Suprapubic skin (tissue), 4 donors: ENCODE measurements around the gene GNAO1. TPM values are rescaled to one million over a fixed set of nuclear protein-coding genes. Genes with fewer than 3 reads are reported as not detected.
"Not testable (repeated sequence)": the region's sequence is repeated elsewhere in the genome, so short reads cannot be mapped to it uniquely, and the experiment has no call there.

ENCODE experiments used
- DNase-seq, 2 donors: peaks; one replicate each; pipeline ENCODE4 v3.0.0-alpha.2; 2019; ENCODE audit warnings: low spot score in 2 of 2
- H3K27ac ChIP-seq: fragments of 200-600 bp; sonication (generic); one replicate; pipeline ENCODE4 v1.5.1; 2019
- H3K27me3 ChIP-seq: fragments of 200-600 bp; sonication (generic); one replicate; pipeline ENCODE4 v1.5.1; 2019
- H3K36me3 ChIP-seq: fragments of 200-600 bp; sonication (generic); one replicate; pipeline ENCODE4 v1.5.1; 2019
- H3K4me1 ChIP-seq: fragments of 200-600 bp; sonication (generic); one replicate; pipeline ENCODE4 v1.5.1; 2019
- H3K4me3 ChIP-seq: fragments of 200-600 bp; sonication (generic); one replicate; pipeline ENCODE4 v1.5.1; 2019; ENCODE audit warnings: mild to moderate bottlenecking
- H3K9me3 ChIP-seq: fragments of 200-600 bp; sonication (generic); one replicate; pipeline ENCODE4 v1.5.1; 2019
- EP300 ChIP-seq: sonication (generic); formaldehyde crosslinking; IDR thresholded peaks from one replicate; pipeline ENCODE4 v1.6.1; 2017; ENCODE audit warnings: antibody characterized with exemption
- POLR2A ChIP-seq, 2 donors: fragments of 450-650 bp; IDR thresholded peaks; one replicate each; pipeline ENCODE4 v1.6.1; 2017; ENCODE audit warnings: antibody characterized with exemption in 2 of 2, mild to moderate bottlenecking in 2 of 2, moderate library complexity in 2 of 2
- POLR2AphosphoS5 ChIP-seq, 3 donors: sonication (generic); formaldehyde crosslinking; IDR thresholded peaks; one replicate each; pipeline ENCODE4 v1.6.1; 2017; ENCODE audit warnings: antibody characterized with exemption in 3 of 3
- WGBS: methylation state at CpG from one replicate; pipeline ENCODE4 v1.1.5; 2018; 5-methylcytosine and 5-hydroxymethylcytosine counted together
- total RNA-seq, 4 donors: library from RNA; depleted of rRNA; stranded (reverse); fragments of >200 nt; gene quantifications; one replicate each; pipeline ENCODE4 v1.1.0, GENCODE V29; 2016
- TF ChIP-seq, protein P1 (sequence below), 2 donors: fragments of 200-600 bp in 1 of 2; fragments of 450-650 bp in 1 of 2; sonication (generic) in 1 of 2; IDR thresholded peaks; one replicate each; pipeline ENCODE4 v1.5.1; 2016 to 2019; ENCODE audit warnings: antibody characterized with exemption in 2 of 2, mild to moderate bottlenecking in 1 of 2, moderate library complexity in 1 of 2

The GNAO1 gene
- total RNA-seq, 4 donors from 2014 or later = 2.4 to 7.6 (median 5.8) TPM

- DNase-seq = no peak
- Histone ChIP-seq H3K27me3 (no peaks in the 10 kb centered on the region), H3K27ac (no peak overlapping the region), H3K4me3 (no peak overlapping the region), H3K9me3 (no peaks in the 10 kb centered on the region), H3K4me1 (peaks cover 28% of the 10 kb centered on the region), H3K36me3 (peaks cover 37% of the 10 kb centered on the region)
- TF ChIP-seq, protein P1, sequence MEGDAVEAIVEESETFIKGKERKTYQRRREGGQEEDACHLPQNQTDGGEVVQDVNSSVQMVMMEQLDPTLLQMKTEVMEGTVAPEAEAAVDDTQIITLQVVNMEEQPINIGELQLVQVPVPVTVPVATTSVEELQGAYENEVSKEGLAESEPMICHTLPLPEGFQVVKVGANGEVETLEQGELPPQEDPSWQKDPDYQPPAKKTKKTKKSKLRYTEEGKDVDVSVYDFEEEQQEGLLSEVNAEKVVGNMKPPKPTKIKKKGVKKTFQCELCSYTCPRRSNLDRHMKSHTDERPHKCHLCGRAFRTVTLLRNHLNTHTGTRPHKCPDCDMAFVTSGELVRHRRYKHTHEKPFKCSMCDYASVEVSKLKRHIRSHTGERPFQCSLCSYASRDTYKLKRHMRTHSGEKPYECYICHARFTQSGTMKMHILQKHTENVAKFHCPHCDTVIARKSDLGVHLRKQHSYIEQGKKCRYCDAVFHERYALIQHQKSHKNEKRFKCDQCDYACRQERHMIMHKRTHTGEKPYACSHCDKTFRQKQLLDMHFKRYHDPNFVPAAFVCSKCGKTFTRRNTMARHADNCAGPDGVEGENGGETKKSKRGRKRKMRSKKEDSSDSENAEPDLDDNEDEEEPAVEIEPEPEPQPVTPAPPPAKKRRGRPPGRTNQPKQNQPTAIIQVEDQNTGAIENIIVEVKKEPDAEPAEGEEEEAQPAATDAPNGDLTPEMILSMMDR (IDR thresholded peaks at IDR 0.05) = no peak
- TF ChIP-seq POLR2A (IDR thresholded peaks at IDR 0.05) (no peak), POLR2AphosphoS5 (IDR thresholded peaks at IDR 0.05) (no peak), EP300 (no peak)
- WGBS = 64% methylated on average over 1 of the region's 1 CpG
These were observed 180.3 kb downstream of the GNAO1 start for GRCh38 chr16:56371660-56371937.

GRCh38 chr16:56372013-56372634 lies 180.8 kb downstream of the GNAO1 start:
- Histone ChIP-seq H3K27ac (no peak overlapping the region), H3K9me3 (no peaks in the 10 kb centered on the region), H3K27me3 (no peaks in the 10 kb centered on the region), H3K36me3 (peaks cover 32% of the 10 kb centered on the region), H3K4me1 (peaks cover 28% of the 10 kb centered on the region), H3K4me3 (no peak overlapping the region)
- TF ChIP-seq, protein P1 (IDR thresholded peaks at IDR 0.05) = no peak
- no peak for TF ChIP-seq EP300
- no peak for TF ChIP-seq POLR2AphosphoS5 (IDR thresholded peaks at IDR 0.05)
- no peak for TF ChIP-seq POLR2A (IDR thresholded peaks at IDR 0.05)
- DNase-seq = no peak
- 59% methylated on average over 7 of the region's 7 CpGs for WGBS

- TF ChIP-seq, protein P1 (IDR thresholded peaks at IDR 0.05) = no peak
- TF ChIP-seq EP300 (no peak), POLR2A (IDR thresholded peaks at IDR 0.05) (no peak), POLR2AphosphoS5 (IDR thresholded peaks at IDR 0.05) (no peak)
- WGBS = 66% methylated on average over 3 of the region's 4 CpGs
- H3K9me3 ChIP-seq = no peaks in the 10 kb centered on the region
These were observed 181.7 kb downstream of the GNAO1 start for GRCh38 chr16:56373003-56373402.

GRCh38 chr16:56375792-56376191 lies 184.5 kb downstream of the GNAO1 start:
- WGBS = 75% methylated on average over 6 of the region's 6 CpGs
- DNase-seq, H3K27ac ChIP-seq, H3K27me3 ChIP-seq, H3K9me3 ChIP-seq, H3K4me3 ChIP-seq: not testable (repeated sequence)
- Histone ChIP-seq H3K4me1 (peaks cover 20% of the 10 kb centered on the region), H3K36me3 (peaks cover 32% of the 10 kb centered on the region)

More at GRCh38 chr16:56373003-56373402, 181.7 kb downstream of the GNAO1 start:
- peaks cover 28% of the 10 kb centered on the region for H3K4me1 ChIP-seq
- H3K27ac ChIP-seq = no peak overlapping the region
- H3K36me3 ChIP-seq = peaks cover 24% of the 10 kb centered on the region
- no peak overlapping the region for H3K4me3 ChIP-seq
- H3K27me3 ChIP-seq = no peaks in the 10 kb centered on the region
- DNase-seq = no peak

DNA sequence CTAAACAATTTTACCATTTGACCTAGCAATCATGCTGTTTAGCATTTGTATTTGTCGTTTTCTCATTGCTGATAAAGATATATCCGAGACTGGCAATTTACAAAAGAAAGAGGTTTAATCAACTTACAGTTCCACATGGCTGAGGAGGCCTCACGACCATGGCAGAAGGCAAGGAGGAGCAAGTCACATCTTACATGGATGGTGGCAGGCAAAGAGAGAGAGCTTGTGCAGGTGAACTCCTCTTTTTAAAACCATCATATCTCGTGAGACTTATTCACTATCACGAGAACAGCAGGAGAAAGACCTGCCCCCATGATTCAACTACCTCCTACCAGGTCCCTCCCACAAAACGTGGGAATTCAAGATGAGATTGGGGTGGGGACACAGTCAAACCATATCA lies 187.8 kb downstream of the GNAO1 start:
- peaks cover 12% of the 10 kb centered on the region for H3K9me3 ChIP-seq
- H3K36me3 ChIP-seq = peaks cover 61% of the 10 kb centered on the region
- not testable (repeated sequence) for H3K4me3 ChIP-seq, H3K27me3 ChIP-seq, H3K27ac ChIP-seq, DNase-seq, H3K4me1 ChIP-seq
- WGBS = 86% methylated on average over 6 of the region's 6 CpGs

GRCh38 chr16:56380778-56381485 lies 189.6 kb downstream of the GNAO1 start:
- H3K27me3 ChIP-seq, DNase-seq, H3K4me3 ChIP-seq, H3K4me1 ChIP-seq, H3K27ac ChIP-seq: not testable (repeated sequence)
- H3K9me3 ChIP-seq = peaks cover 12% of the 10 kb centered on the region
- H3K36me3 ChIP-seq = peaks cover 71% of the 10 kb centered on the region
- WGBS = 100% methylated on average over 3 of the region's 3 CpGs

- 87% methylated on average over 4 of the region's 4 CpGs for WGBS
- Histone ChIP-seq H3K27ac (no peak overlapping the region), H3K4me1 (no peaks in the 10 kb centered on the region), H3K27me3 (no peaks in the 10 kb centered on the region), H3K36me3 (peaks cover 83% of the 10 kb centered on the region), H3K9me3 (peaks cover 12% of the 10 kb centered on the region), H3K4me3 (no peak overlapping the region)
- TF ChIP-seq, protein P1 (IDR thresholded peaks at IDR 0.05) = no peak
- TF ChIP-seq EP300 = no peak
- no peak for TF ChIP-seq POLR2AphosphoS5 (IDR thresholded peaks at IDR 0.05)
- TF ChIP-seq POLR2A (IDR thresholded peaks at IDR 0.05) = no peak
- no peak for DNase-seq
These were observed 191.2 kb downstream of the GNAO1 start for GRCh38 chr16:56382459-56382858.
